B cell (primary cell): ENCODE data around the gene SPTBN1. TPM values are rescaled to one million over a fixed set of nuclear protein-coding genes. Genes with fewer than 3 reads are reported as not detected.
A peak's percentile ranks its signal among the peaks of the same experiment; 100 is the strongest.

ENCODE experiments used
- ATAC-seq: fragments of 200-7000 bp; cut with Tn5 transposase; one replicate; pipeline ENCODE4 v1.10.0; 2021; ENCODE audit warnings: low read depth, mild to moderate bottlenecking, moderate number of reproducible peaks, moderate library complexity
- CTCF ChIA-PET: fragments of 350-600 bp; sonication (Branson Sonifier 250); formaldehyde crosslinking; loops from one replicate; lab custom pipeline; 2021; ENCODE audit warnings: antibody characterized with exemption, inconsistent platforms; lab: Charles Lee
- POLR2A ChIA-PET: fragments of 350-600 bp; sonication (Branson Sonifier 250); formaldehyde crosslinking; loops from one replicate; lab custom pipeline; 2021; ENCODE audit warnings: antibody characterized with exemption; lab: Charles Lee
- DNase-seq: peaks from one replicate; pipeline ENCODE4 v3.0.0; 2013
- H2AFZ ChIP-seq: 2 replicates; pipeline ENCODE4 v1.6.1; 2012; ENCODE audit warnings: mild to moderate bottlenecking, low read depth, low read length; ENCODE audit not compliant: insufficient read depth, poor library complexity, severe bottlenecking
- H3K27ac ChIP-seq, 2 donors: 1 replicate in 1 of 2; 2 replicates in 1 of 2; pipeline ENCODE4 v1.5.1; 2012 to 2013; ENCODE audit warnings: low read length in 2 of 2, mild to moderate bottlenecking in 2 of 2, moderate library complexity in 1 of 2
- H3K27me3 ChIP-seq, 4 experiments: fragments of 200-600 bp in 1 of 4; sonication (generic) in 1 of 4; replicated peaks in 1 of 4; 1 replicate in 2 of 4; 2 replicates in 2 of 4; pipeline versions ENCODE4 v1.6.1 to v1.7.0; 2013 to 2016; ENCODE audit warnings: low read length in 3 of 4, mild to moderate bottlenecking in 2 of 4, mixed read lengths in 1 of 4, moderate library complexity in 1 of 4; ENCODE audit not compliant: insufficient read depth in 4 of 4, control insufficient read depth in 3 of 4; ENCODE audit errors: control extremely low read depth in 1 of 4
- H3K36me3 ChIP-seq, 2 experiments: replicated peaks in 1 of 2; 1 replicate in 1 of 2; 2 replicates in 1 of 2; pipeline versions ENCODE4 v1.6.1 to v1.7.1; 2013; ENCODE audit warnings: low read length in 1 of 2; ENCODE audit not compliant: insufficient read depth in 2 of 2, control insufficient read depth in 1 of 2; ENCODE audit errors: control extremely low read depth in 1 of 2, extremely low read depth in 1 of 2
- H3K4me1 ChIP-seq, 2 donors: fragments of 200-600 bp in 1 of 2; sonication (generic) in 1 of 2; 1 replicate in 1 of 2; 2 replicates in 1 of 2; pipeline versions ENCODE4 v1.5.1 to v1.6.1; 2013 to 2017; ENCODE audit warnings: low read length in 2 of 2; ENCODE audit not compliant: control insufficient read depth in 2 of 2, insufficient read depth in 2 of 2
- H3K4me2 ChIP-seq: replicated peaks from 2 replicates; pipeline ENCODE3; 2012; ENCODE audit warnings: mild to moderate bottlenecking, low read depth, low read length; ENCODE audit not compliant: poor library complexity, severe bottlenecking
- H3K4me3 ChIP-seq, 5 experiments: fragments of 200-600 bp in 1 of 5; sonication (generic) in 1 of 5; 1 replicate in 3 of 5; 2 replicates in 2 of 5; pipeline versions ENCODE4 v1.5.1 to v1.7.0; 2011 to 2016; ENCODE audit warnings: low read length in 4 of 5, mild to moderate bottlenecking in 4 of 5, low read depth in 2 of 5, control low read depth in 1 of 5, moderate library complexity in 1 of 5; ENCODE audit not compliant: insufficient read depth in 1 of 5; ENCODE audit errors: control extremely low read depth in 1 of 5, extremely low read depth in 1 of 5
- H3K79me2 ChIP-seq: fragments of 200-600 bp; sonication (generic); one replicate; pipeline ENCODE4 v1.6.0; 2016; ENCODE audit warnings: low read length; ENCODE audit not compliant: control insufficient read depth, insufficient read depth
- H3K9ac ChIP-seq: fragments of 200-600 bp; sonication (generic); 2 replicates; pipeline ENCODE4 v1.6.1; 2017; ENCODE audit warnings: mild to moderate bottlenecking, low read length, moderate library complexity
- H3K9me3 ChIP-seq, 3 donors: one replicate each; pipeline versions ENCODE4 v1.6.1 to v1.7.1; 2013; ENCODE audit warnings: low read length in 2 of 3; ENCODE audit not compliant: control insufficient read depth in 2 of 3, insufficient read depth in 1 of 3; ENCODE audit errors: control extremely low read depth in 1 of 3
- H4K20me1 ChIP-seq: 2 replicates; pipeline ENCODE4 v1.6.0; 2012; ENCODE audit warnings: mild to moderate bottlenecking, low read length; ENCODE audit not compliant: insufficient read depth, control insufficient read depth, poor library complexity, severe bottlenecking
- H3K27ac Mint-ChIP-seq: one replicate; pipeline ENCODE4 v1.8.0; 2021; ENCODE audit warnings: mixed read lengths
- H3K27me3 Mint-ChIP-seq: one replicate; pipeline ENCODE4 v1.8.0; 2021; ENCODE audit warnings: mixed read lengths
- H3K4me1 Mint-ChIP-seq: one replicate; pipeline ENCODE4 v1.8.0; 2021; ENCODE audit warnings: mixed read lengths
- H3K4me3 Mint-ChIP-seq: one replicate; pipeline ENCODE4 v1.8.0; 2021; ENCODE audit warnings: mixed read lengths
- H3K9me3 Mint-ChIP-seq: one replicate; pipeline ENCODE4 v1.8.0; 2022; ENCODE audit warnings: mixed read lengths; ENCODE audit not compliant: insufficient read depth
- CTCF ChIP-seq: fragments of 200-600 bp; IDR thresholded peaks from one replicate; pipeline ENCODE4 v1.8.0; 2022; ENCODE audit warnings: antibody characterized with exemption, mild to moderate bottlenecking
- EZH2 ChIP-seq: IDR thresholded peaks from 2 replicates; pipeline ENCODE4 v1.6.1; 2012; ENCODE audit warnings: borderline replicate concordance, low read depth, mild to moderate bottlenecking, moderate library complexity, low read length; ENCODE audit not compliant: insufficient read depth, poor library complexity, severe bottlenecking
- WGBS: methylation state at CpG from one replicate; pipeline ENCODE4 v1.1.5; 2013; ENCODE audit warnings: missing lambda C conversion rate; ENCODE audit not compliant: insufficient coverage; 5-methylcytosine and 5-hydroxymethylcytosine counted together
- intact Hi-C: fragments of 100-400 bp; cut with micrococcal nuclease; formaldehyde crosslinking; loops from one replicate; pipeline ENCODE4 v1.10.0; 2022
- polyA plus RNA-seq: library from polyadenylated mRNA; depleted of rRNA; stranded (reverse); fragments of >200 nt; gene quantifications from 2 replicates; pipeline ENCODE4 v1.2.3, GENCODE V29; 2012
- total RNA-seq, 2 donors: library from RNA; stranded (reverse); fragments of 120-200 nt in 1 of 2; gene quantifications; 1 replicate in 1 of 2; 2 replicates in 1 of 2; pipeline versions ENCODE4 v1.2.3 to v1.2.4, GENCODE V29; 2013 to 2022

SPTBN1 gene
- total and polyA plus RNA-seq, 2 donors (not counting 1 experiment from before 2014, with no cell fraction given) = 43.7 to 144 TPM

- peaks cover 93% of the 10 kb centered on the region for H3K4me1 Mint-ChIP-seq
- H3K4me1 ChIP-seq = peaks cover 74 to 81% of the 10 kb centered on the region in 2 donors
These were observed 141.2 kb downstream of the SPTBN1 start for GRCh38 chr2:54597153-54597848.

More at GRCh38 chr2:54597153-54597848, 141.2 kb downstream of the SPTBN1 start:
- DNase-seq (no peak), ATAC-seq (peak; percentile 18)
- Histone ChIP-seq H3K4me3 (peak overlapping the region in 1 of 5 experiments; percentile 38), H3K27me3 (no peaks in the 10 kb centered on the region), H3K36me3 (peaks cover 0 to 28% of the 10 kb centered on the region in 2 experiments), H3K27ac (peak overlapping the region in 1 of 2 donors; percentile 71), H3K9ac (peak overlapping the region; percentile 37), H3K9me3 (no peaks in the 10 kb centered on the region), H2AFZ (no peak overlapping the region), H3K79me2 (peaks cover 100% of the 10 kb centered on the region), H4K20me1 (peaks cover 63% of the 10 kb centered on the region), H3K4me2 (peak overlapping the region; percentile 63)
- H3K4me3 Mint-ChIP-seq = peak overlapping the region; percentile 67
- CTCF ChIA-PET = interaction anchor here (0.6 to 2.6 kb wide), 11 partner anchors 9 to 147 kb away, joined by 3 to 19 read pairs (median 4); no protein-coding TSS in a partner anchor
- intact Hi-C loops = loop anchor here (1.0 to 2.0 kb wide), 3 partner anchors 14 to 74 kb away; no protein-coding TSS in a partner anchor
- no peaks in the 10 kb centered on the region for H3K27me3 Mint-ChIP-seq
- POLR2A ChIA-PET = interaction anchor here (0.5 to 0.9 kb wide), 4 partner anchors 16 to 38 kb away, joined by 3 to 6 read pairs (median 4); no protein-coding TSS in a partner anchor
- no peaks in the 10 kb centered on the region for H3K9me3 Mint-ChIP-seq
- TF ChIP-seq EZH2 = no peak
- no peak for TF ChIP-seq CTCF
- H3K27ac Mint-ChIP-seq = peak overlapping the region; percentile 80
- 0% methylated on average over 1 of the region's 5 CpGs for WGBS
